Fibroblast of lung (primary cell): ENCODE data around the gene PTCSC3. TPM values are rescaled to one million over a fixed set of nuclear protein-coding genes. Genes with fewer than 3 reads are reported as not detected.

Experiments used
- DNase-seq, 2 donors: peaks; one replicate each; pipeline versions ENCODE4 v3.0.0 to v3.0.0-alpha.2; 2010; ENCODE audit warnings: low read depth in 2 of 2
- H2AFZ ChIP-seq: 2 replicates; pipeline ENCODE4 v1.5.1; 2012; ENCODE audit warnings: low read length, control low read depth, inconsistent platforms
- H3K27ac ChIP-seq: 2 replicates; pipeline ENCODE4 v1.5.1; 2011; ENCODE audit warnings: low read length, control low read depth; ENCODE audit not compliant: insufficient read depth
- H3K27me3 ChIP-seq: 2 replicates; pipeline ENCODE4 v1.5.1; 2011; ENCODE audit warnings: mild to moderate bottlenecking, low read length; ENCODE audit not compliant: control insufficient read depth, insufficient read depth
- H3K36me3 ChIP-seq: 2 replicates; pipeline ENCODE4 v1.5.1; 2011; ENCODE audit warnings: low read length; ENCODE audit not compliant: control insufficient read depth, insufficient read depth
- H3K4me1 ChIP-seq: 2 replicates; pipeline ENCODE4 v1.5.1; 2011; ENCODE audit warnings: low read length; ENCODE audit not compliant: control insufficient read depth, insufficient read depth; ENCODE audit errors: extremely low read depth
- H3K4me2 ChIP-seq: 2 replicates; pipeline ENCODE4 v1.5.1; 2011; ENCODE audit warnings: low read length, control low read depth; ENCODE audit not compliant: insufficient read depth; ENCODE audit errors: extremely low read depth
- H3K4me3 ChIP-seq, 4 experiments: fragments of 200-600 bp in 1 of 4; sonication (generic) in 1 of 4; replicated peaks in 1 of 4; 2 replicates each; pipeline ENCODE4 v1.5.1; 2011 to 2016; ENCODE audit warnings: low read length in 4 of 4, low read depth in 3 of 4, mild to moderate bottlenecking in 3 of 4, control low read depth in 2 of 4, inconsistent platforms in 1 of 4, mixed read lengths in 1 of 4; ENCODE audit not compliant: insufficient read depth in 1 of 4; ENCODE audit errors: control extremely low read depth in 1 of 4
- H3K79me2 ChIP-seq: 2 replicates; pipeline ENCODE4 v1.5.1; 2012; ENCODE audit warnings: mild to moderate bottlenecking, low read length, inconsistent platforms; ENCODE audit not compliant: control insufficient read depth, insufficient read depth
- H3K9ac ChIP-seq: 2 replicates; pipeline ENCODE4 v1.5.1; 2011; ENCODE audit warnings: mild to moderate bottlenecking, low read length, control low read depth; ENCODE audit not compliant: insufficient read depth
- H3K9me3 ChIP-seq: 2 replicates; pipeline ENCODE4 v1.5.1; 2012; ENCODE audit warnings: low read depth, low read length; ENCODE audit not compliant: control insufficient read depth, insufficient read depth
- H4K20me1 ChIP-seq: 2 replicates; pipeline ENCODE4 v1.5.1; 2011; ENCODE audit warnings: low read length; ENCODE audit not compliant: control insufficient read depth, insufficient read depth; ENCODE audit errors: extremely low read depth
- CTCF ChIP-seq, 2 donors: IDR thresholded peaks in 1 of 2; conservative IDR thresholded peaks in 1 of 2; 1 replicate in 1 of 2; 2 replicates in 1 of 2; pipeline ENCODE4 v1.5.1; 2011 to 2012; ENCODE audit warnings: low read length in 2 of 2, control low read depth in 1 of 2, inconsistent platforms in 1 of 2, low read depth in 1 of 2, mild to moderate bottlenecking in 1 of 2
- EZH2 ChIP-seq: IDR thresholded peaks from 2 replicates; pipeline ENCODE4 v1.5.1; 2012; ENCODE audit warnings: low read length, control low read depth, mild to moderate bottlenecking; ENCODE audit errors: missing control alignments
- polyA plus RNA-seq, 2 donors: library from polyadenylated mRNA; depleted of rRNA in 1 of 2; stranded (reverse) in 1 of 2; unstranded in 1 of 2; fragments of >200 nt; gene quantifications; 2 replicates each; pipeline ENCODE4 v1.2.1, GENCODE V29; 2011 to 2012; ENCODE audit warnings: missing spikeins in 1 of 2
- total RNA-seq: library from RNA; depleted of rRNA; stranded (reverse); fragments of >200 nt; gene quantifications from 2 replicates; pipeline ENCODE4 v1.2.1, GENCODE V29; 2014

PTCSC3 gene
- total and polyA plus RNA-seq, 2 donors (not counting 1 experiment from before 2014, with no cell fraction given) = not detected

- Histone ChIP-seq H3K4me2 (no peak overlapping the region), H3K27ac (no peak overlapping the region), H2AFZ (no peak overlapping the region), H3K4me1 (no peaks in the 10 kb centered on the region), H3K9ac (no peak overlapping the region), H4K20me1 (no peaks in the 10 kb centered on the region), H3K4me3 (no peak overlapping the region), H3K36me3 (no peaks in the 10 kb centered on the region), H3K9me3 (no peaks in the 10 kb centered on the region), H3K27me3 (no peaks in the 10 kb centered on the region), H3K79me2 (no peaks in the 10 kb centered on the region)
- TF ChIP-seq EZH2 (no peak), CTCF (conservative IDR thresholded peaks at IDR 0.05 in 1 of 2, IDR thresholded peaks at IDR 0.05 in 1 of 2; ENCODE audit: low read depth in 1 of 2, low read length in 2 of 2) (no peak)
- DNase-seq = no peak
Measured at GRCh38 chr14:36085861-36086260, 90.7 kb downstream of the PTCSC3 start.

Other genes starting within 250 kb of the PTCSC3 start
- gene MBIP, start 143.9 kb upstream of the PTCSC3 start, total RNA-seq = 11.0 and 14.2 TPM in 2 replicates
- gene MBIP, start 143.9 kb upstream of the PTCSC3 start, polyA plus RNA-seq = 26.5 and 28.3 TPM in 2 replicates